Measurements from ENCODE around the gene CERS1. TPM values are rescaled to one million over a fixed set of nuclear protein-coding genes. Genes with fewer than 3 reads are reported as not detected.
"Not testable (repeated sequence)": the region's sequence is repeated elsewhere in the genome, so short reads cannot be mapped to it uniquely, and the experiment has no call there.

CERS1 gene
- total RNA-seq, 2 experiments from 2014 or later = not detected

DNA sequence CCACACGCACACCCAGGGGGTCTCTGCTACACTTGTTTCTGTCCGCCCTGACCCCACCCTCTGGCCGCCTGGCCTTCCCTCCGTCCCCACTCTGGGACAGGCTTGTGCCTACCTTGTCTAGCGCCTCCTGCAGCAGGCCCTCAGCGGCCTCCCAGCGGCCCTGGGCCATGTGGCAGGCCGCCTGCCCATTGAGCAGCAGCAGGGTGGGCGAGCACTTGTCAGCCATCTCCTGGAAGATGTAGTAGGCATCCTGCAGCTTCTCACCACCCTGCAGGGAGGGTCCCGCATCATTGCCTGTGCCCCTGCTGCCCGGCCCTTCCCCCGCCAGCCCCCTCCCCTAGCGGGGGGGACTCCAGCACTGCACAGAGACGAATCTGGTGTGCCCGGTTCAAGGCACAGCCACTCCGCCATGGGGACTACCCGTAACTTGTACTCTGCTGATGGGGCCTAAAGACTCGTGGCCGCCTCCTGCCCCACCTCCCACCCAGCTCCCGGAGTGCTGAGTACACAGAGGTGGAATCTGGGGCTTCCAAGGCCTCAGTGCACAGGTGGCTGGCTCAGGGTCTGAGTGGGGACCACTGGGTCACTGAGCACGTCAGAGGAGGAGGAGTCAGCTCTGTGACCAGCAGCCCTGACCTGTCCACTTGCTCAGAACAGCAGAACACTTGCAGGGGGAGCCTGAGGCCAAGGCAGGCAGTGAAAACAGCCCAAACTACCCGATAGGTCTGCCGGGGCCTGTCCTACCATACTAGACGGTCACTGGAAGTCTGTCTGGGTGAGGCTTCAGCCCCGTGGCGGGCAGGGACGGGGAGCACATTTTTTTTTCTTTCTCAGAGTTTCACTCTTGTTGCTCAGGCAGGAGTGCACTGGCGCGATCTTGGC, 7.4 kb upstream of the CERS1 start:
- Mint-ChIP-seq H3K36me3 (ENCODE audit: low read depth) (peaks cover 14% of the 10 kb centered on the region), H3K27me3 (ENCODE audit: low read depth) (no peaks in the 10 kb centered on the region), H3K9me3 (ENCODE audit: insufficient read depth) (no peaks in the 10 kb centered on the region), H3K4me3 (no peak overlapping the region), H3K4me1 (ENCODE audit: low read depth) (no peaks in the 10 kb centered on the region), H3K27ac (no peak overlapping the region)
- POLR2A ChIA-PET = no interaction called here
- CTCF ChIA-PET = no interaction called here
- DNase-seq (no peak), ATAC-seq (no peak)

GRCh38 chr19:18902519-18902918, 6.6 kb upstream of the CERS1 start:
- CTCF ChIA-PET; H3K9me3 Mint-ChIP-seq (ENCODE audit: insufficient read depth); ATAC-seq; H3K27ac Mint-ChIP-seq; DNase-seq; H3K4me3 Mint-ChIP-seq; H3K4me1 Mint-ChIP-seq (ENCODE audit: low read depth); H3K27me3 Mint-ChIP-seq (ENCODE audit: low read depth); POLR2A ChIA-PET: not testable (repeated sequence)
- H3K36me3 Mint-ChIP-seq (ENCODE audit: low read depth) = peaks cover 14% of the 10 kb centered on the region

GRCh38 chr19:18901491-18901890, 5.5 kb upstream of the CERS1 start:
- H3K4me3 Mint-ChIP-seq = no peak overlapping the region
- no peak for DNase-seq
- POLR2A ChIA-PET = no interaction called here
- H3K36me3 Mint-ChIP-seq (ENCODE audit: low read depth) = peaks cover 14% of the 10 kb centered on the region
- no peak for ATAC-seq
- CTCF ChIA-PET = no interaction called here
- H3K4me1 Mint-ChIP-seq (ENCODE audit: low read depth) = peaks cover 9% of the 10 kb centered on the region
- H3K9me3 Mint-ChIP-seq (ENCODE audit: insufficient read depth) = no peaks in the 10 kb centered on the region
- peaks cover 12% of the 10 kb centered on the region for H3K27me3 Mint-ChIP-seq (ENCODE audit: low read depth)
- no peak overlapping the region for H3K27ac Mint-ChIP-seq

DNA sequence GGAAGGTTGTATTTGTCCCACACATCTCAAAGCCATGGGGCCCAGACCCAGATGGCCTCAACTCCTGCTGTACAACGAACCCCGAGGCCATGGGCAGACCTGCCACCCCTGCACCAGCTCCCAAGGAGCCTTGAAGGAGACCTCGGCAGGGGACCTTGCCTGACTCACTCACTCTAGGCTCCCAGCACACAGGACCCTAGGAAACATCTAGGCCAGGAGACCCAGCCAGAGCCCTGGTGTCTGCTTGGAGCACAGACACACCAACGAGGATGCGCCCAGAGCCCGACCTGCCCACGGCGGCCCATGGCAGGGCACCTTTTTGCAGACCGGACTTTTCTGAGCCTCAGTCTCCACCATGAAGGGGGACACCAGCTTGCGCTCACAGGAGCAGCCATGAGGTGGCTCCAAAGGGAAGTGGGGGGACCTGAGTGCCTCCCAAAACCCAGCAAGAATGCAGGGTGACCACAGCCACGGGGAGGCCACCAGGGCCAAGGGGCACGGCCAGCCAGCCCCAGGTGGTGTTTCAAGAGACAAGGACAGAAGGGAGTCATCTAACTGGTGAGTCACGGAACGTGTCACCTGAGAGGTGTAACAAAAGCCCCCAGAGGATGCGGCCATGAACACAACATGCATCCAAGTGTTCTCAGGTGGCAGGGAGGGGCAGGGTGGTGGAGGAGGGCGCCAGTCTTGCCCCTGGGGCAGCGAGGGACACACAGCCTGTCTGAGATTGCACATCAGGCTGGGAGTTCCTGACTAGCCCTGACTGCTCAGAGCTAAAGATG, 4.9 kb upstream of the CERS1 start:
- no peak for ATAC-seq
- ChIA-PET CTCF (no interaction called here), POLR2A (no interaction called here)
- H3K4me3 Mint-ChIP-seq = no peak overlapping the region
- peaks cover 14% of the 10 kb centered on the region for H3K27me3 Mint-ChIP-seq (ENCODE audit: low read depth)
- DNase-seq = no peak
- H3K9me3 Mint-ChIP-seq (ENCODE audit: insufficient read depth) = no peaks in the 10 kb centered on the region
- H3K27ac Mint-ChIP-seq = no peak overlapping the region
- H3K4me1 Mint-ChIP-seq (ENCODE audit: low read depth) = peaks cover 11% of the 10 kb centered on the region
- peaks cover 14% of the 10 kb centered on the region for H3K36me3 Mint-ChIP-seq (ENCODE audit: low read depth)

- H3K9me3 Mint-ChIP-seq (ENCODE audit: insufficient read depth) = no peaks in the 10 kb centered on the region
- ChIA-PET CTCF (no interaction called here), POLR2A (interaction anchor here (0.6 kb wide), 1 partner anchor 377 kb away, joined by 3 read pairs; no protein-coding TSS in a partner anchor)
- DNase-seq (no peak), ATAC-seq (no peak)
- H3K27ac Mint-ChIP-seq = no peak overlapping the region
- peaks cover 18% of the 10 kb centered on the region for H3K27me3 Mint-ChIP-seq (ENCODE audit: low read depth)
- peaks cover 12% of the 10 kb centered on the region for H3K4me1 Mint-ChIP-seq (ENCODE audit: low read depth)
- no peak overlapping the region for H3K4me3 Mint-ChIP-seq
- peaks cover 9% of the 10 kb centered on the region for H3K36me3 Mint-ChIP-seq (ENCODE audit: low read depth)
Measured at GRCh38 chr19:18899624-18900560, 3.9 kb upstream of the CERS1 start.

- ATAC-seq = no peak
- POLR2A ChIA-PET = no interaction called here
- Mint-ChIP-seq H3K27ac (no peak overlapping the region), H3K4me3 (no peak overlapping the region), H3K9me3 (ENCODE audit: insufficient read depth) (no peaks in the 10 kb centered on the region), H3K4me1 (ENCODE audit: low read depth) (peaks cover 12% of the 10 kb centered on the region), H3K36me3 (ENCODE audit: low read depth) (peaks cover 8% of the 10 kb centered on the region), H3K27me3 (ENCODE audit: low read depth) (peaks cover 24% of the 10 kb centered on the region)
- CTCF ChIA-PET = no interaction called here
- DNase-seq = no peak
Measured at GRCh38 chr19:18898607-18899408, 2.9 kb upstream of the CERS1 start.

DNA sequence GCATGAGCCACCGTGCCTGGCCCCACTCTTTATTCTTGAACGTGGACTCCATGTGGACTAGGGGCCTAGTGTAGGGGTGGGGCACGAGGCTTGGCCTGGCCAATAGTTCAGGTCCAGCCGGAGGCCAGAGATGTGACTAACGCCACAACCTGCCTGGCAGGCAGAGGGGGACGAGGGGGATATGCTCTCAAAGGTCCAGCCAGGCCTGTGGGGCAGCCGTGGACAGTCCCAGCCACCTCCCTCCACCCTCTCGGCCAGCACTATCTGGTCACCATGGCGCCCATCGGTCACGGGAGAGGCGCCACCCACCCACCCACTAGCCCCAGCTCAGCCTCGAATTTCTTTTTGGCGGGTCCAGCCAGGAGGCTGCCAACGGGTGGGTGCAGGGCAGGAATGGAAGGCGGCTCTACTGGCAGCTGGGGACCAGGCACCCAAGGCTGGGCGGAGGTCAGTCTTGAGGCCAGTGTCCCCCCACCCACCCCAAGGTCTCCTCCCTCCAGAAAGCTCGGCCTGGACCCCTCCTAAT, 2.2 kb upstream of the CERS1 start:
- Mint-ChIP-seq H3K27me3 (ENCODE audit: low read depth) (peaks cover 29% of the 10 kb centered on the region), H3K36me3 (ENCODE audit: low read depth) (peaks cover 8% of the 10 kb centered on the region), H3K27ac (no peak overlapping the region), H3K4me1 (ENCODE audit: low read depth) (peaks cover 12% of the 10 kb centered on the region), H3K9me3 (ENCODE audit: insufficient read depth) (no peaks in the 10 kb centered on the region), H3K4me3 (no peak overlapping the region)
- DNase-seq (no peak), ATAC-seq (no peak)
- ChIA-PET POLR2A (interaction anchor here (1.4 kb wide), 1 partner anchor 21 kb away, joined by 3 read pairs; the partner anchor contains the start of genes COPE and DDX49), CTCF (no interaction called here)

DNA sequence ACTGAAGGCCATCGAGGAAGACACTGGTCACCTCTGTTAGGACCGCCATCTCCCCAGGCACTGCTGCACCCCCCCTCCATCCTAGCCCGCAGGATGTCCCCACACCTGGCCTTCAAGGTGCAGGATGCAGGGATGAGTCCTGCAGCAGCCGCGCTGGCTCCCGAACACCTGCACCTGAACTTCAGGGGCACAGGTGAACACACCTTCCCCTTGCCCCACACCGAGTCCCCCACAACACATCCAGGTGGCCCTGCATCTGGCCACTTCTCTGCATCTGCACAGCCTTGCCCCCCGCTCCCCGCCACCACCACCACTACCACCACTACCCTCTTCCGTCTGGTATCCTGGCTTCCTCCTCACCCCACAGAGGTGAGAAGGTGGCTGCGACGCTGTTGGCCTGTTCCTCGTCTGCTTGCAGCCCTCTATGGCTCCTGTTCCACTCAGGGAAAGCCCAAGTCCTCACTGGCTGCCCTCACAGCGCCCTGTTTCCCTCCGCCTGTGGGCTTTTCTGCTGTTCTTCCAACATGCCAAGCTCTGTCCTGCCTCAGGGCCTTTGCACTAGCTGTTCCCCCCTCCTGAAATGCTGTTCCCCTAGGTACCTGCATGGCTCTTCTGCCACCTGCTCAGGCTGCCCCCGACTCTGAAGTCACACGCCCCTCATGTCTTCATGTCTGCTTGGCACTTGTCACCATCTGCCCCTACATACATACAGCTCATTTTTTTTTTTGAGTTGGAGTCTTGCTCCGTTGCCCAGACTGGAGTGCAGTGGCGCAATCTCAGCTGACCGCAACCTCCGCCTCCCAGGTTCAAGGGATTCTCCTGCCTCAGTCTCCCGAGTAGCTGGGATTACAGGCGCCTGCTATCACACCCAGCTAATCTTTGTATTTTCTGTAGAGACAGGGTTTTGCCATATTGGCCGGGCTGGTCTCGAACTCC, 1.4 kb upstream of the CERS1 start:
- H3K9me3 Mint-ChIP-seq (ENCODE audit: insufficient read depth) = no peaks in the 10 kb centered on the region
- H3K27me3 Mint-ChIP-seq (ENCODE audit: low read depth) = peaks cover 29% of the 10 kb centered on the region
- H3K4me1 Mint-ChIP-seq (ENCODE audit: low read depth) = peaks cover 12% of the 10 kb centered on the region
- H3K36me3 Mint-ChIP-seq (ENCODE audit: low read depth) = peaks cover 8% of the 10 kb centered on the region
- no peak overlapping the region for H3K4me3 Mint-ChIP-seq
- DNase-seq (no peak), ATAC-seq (no peak)
- H3K27ac Mint-ChIP-seq = no peak overlapping the region
- POLR2A ChIA-PET = interaction anchor here (1.4 kb wide), 1 partner anchor 22 kb away, joined by 3 read pairs; the partner anchor contains the start of genes COPE and DDX49
- CTCF ChIA-PET = no interaction called here

DNA sequence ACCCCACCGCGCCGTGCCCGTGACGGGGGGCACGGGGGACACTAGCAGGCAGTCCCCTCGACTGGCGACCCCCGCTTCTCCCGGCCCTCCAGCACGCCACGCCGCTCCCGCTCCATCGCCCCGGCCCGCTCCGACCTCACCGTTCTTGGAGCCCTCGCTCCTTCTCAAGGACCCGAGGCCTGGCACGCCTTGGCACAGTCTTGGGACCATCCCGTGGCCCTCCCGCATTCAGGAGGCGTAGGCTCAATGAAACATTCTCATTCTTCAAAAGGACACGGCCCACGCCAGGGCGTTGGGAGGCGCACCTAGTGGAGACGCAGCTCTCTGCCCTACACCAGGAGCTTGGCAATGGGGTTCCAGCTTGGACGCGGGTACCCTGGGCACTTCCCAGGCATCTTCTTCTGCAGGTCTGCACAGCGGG, 473 bp upstream of the CERS1 start:
- ATAC-seq = no peak
- H3K27me3 Mint-ChIP-seq (ENCODE audit: low read depth) = peaks cover 29% of the 10 kb centered on the region
- H3K27ac Mint-ChIP-seq = no peak overlapping the region
- no peak overlapping the region for H3K4me3 Mint-ChIP-seq
- peaks cover 5% of the 10 kb centered on the region for H3K36me3 Mint-ChIP-seq (ENCODE audit: low read depth)
- ChIA-PET POLR2A (interaction anchor here (1.4 kb wide), 1 partner anchor 23 kb away, joined by 3 read pairs; the partner anchor contains the start of genes COPE and DDX49), CTCF (no interaction called here)
- H3K9me3 Mint-ChIP-seq (ENCODE audit: insufficient read depth) = no peaks in the 10 kb centered on the region
- DNase-seq = no peak
- peaks cover 12% of the 10 kb centered on the region for H3K4me1 Mint-ChIP-seq (ENCODE audit: low read depth)
